Stimulated activated CD4-positive, alpha-beta T cell treated with anti-CD3 and anti-CD28 coated beads, Interleukin-12 subunit alpha, Interleukin-12 subunit beta, amount 100 ng/mL, for 48 hours (primary cell): ENCODE data around the gene IFI27L2.
"Not testable (repeated sequence)": the region's sequence is repeated elsewhere in the genome, so short reads cannot be mapped to it uniquely, and the experiment has no call there.

Experiments
- DNase-seq, 3 donors: peaks; one replicate each; pipeline ENCODE4 v3.0.0-alpha.2; 2020; ENCODE audit warnings: low read depth in 2 of 3, low spot score in 1 of 3

The IFI27L2 gene, protein sequence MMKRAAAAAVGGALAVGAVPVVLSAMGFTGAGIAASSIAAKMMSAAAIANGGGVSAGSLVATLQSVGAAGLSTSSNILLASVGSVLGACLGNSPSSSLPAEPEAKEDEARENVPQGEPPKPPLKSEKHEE

DNA sequence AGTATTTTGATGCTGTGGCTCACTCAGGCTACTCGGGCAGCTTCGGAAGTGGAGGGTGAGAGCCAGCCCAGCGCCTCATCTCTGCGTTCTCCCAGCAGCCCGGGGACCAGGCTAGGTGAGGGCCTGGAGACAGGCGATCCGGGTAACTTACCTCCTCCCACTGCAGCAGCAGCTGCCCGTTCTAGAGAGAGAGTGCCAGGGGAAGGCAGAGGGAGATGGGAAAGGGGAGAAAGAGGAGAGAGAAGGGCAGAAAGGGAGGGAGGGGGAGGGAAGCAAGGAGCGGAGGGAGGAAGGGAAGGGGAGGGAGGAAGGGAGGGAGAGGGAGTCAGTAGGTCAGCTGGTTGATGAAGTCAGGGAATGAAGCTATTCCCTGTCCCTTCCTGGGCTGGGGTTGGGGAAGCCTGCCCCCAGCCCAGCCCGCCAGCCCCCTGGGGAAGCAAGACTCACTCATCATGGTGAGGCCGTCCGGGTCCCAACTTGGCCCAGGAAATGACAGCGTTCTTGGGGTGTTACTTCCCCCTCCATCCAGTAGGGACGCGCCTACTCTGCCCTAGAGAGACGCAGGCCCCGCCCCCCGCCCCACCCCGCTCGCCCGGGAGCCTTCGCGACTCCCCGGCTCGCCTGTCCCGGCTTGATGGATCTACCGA lies at the start of gene IFI27L2:
Gene IFI27L2, minus strand, starts transcription at position 494 of the 647 bp plus-strand sequence. Its CDS starts 40 bp downstream, at position 454.
- peak; percentile 43 to 58 (median 49) for DNase-seq

DNA sequence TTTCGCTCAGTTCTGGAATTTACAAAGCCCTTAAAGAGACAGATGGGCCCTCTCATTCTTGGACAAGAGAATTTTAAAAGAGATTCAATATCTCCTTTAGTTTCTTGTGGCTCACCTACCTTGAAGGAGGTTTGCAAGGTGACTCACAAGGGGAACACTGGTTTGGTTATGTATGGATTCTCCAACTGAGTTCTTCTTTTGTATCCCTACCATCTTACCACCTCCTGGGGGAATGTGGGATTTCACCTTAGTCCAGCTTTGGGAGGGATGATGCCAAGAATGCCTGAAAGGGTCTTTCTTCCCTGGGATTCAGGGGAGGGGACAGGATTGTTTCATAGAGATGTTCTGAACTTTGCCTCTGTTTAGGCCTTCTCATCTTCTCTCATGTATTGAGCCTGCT lies 48.4 kb upstream of the IFI27L2 start:
- DNase-seq = no peak

DNA sequence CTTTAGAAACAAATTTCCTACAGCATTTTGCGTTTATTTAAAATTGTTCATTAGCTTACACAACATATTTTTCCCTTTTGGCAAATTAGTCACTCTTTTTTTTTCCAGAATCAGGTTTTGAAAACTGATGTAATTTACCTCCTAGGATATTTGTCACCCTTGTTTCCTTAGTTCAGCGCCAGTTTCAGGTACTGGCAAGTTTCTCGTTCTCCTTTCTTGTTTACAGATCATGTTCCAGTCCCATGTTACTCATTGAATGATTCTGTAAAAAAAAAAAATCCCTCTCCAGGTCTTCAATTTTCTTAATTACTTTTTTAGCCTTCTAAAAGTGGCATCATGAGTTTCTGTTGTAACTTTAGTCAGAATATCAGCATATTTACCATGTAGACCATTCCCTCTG lies 47.4 kb upstream of the IFI27L2 start:
- DNase-seq = no peak

DNA sequence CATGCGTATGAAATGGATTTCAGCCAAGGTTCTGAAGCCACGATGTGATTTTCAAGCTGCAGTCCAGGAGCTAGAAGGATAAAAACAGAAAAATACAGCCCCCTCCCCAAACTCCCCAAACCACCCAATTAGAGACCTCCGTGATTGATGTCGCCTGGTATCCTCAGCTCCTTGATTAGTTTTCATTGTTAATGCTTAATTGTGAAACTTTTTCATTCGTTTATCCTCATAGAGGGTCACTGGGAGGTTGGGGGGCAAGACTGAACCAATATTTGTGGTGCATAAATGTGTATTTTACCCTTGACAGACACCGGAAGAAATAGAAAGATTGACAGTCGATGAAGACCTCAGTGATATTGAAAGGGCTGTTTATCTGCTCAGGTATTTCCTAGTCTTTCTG lies 46.3 kb upstream of the IFI27L2 start:
- DNase-seq = no peak

DNA sequence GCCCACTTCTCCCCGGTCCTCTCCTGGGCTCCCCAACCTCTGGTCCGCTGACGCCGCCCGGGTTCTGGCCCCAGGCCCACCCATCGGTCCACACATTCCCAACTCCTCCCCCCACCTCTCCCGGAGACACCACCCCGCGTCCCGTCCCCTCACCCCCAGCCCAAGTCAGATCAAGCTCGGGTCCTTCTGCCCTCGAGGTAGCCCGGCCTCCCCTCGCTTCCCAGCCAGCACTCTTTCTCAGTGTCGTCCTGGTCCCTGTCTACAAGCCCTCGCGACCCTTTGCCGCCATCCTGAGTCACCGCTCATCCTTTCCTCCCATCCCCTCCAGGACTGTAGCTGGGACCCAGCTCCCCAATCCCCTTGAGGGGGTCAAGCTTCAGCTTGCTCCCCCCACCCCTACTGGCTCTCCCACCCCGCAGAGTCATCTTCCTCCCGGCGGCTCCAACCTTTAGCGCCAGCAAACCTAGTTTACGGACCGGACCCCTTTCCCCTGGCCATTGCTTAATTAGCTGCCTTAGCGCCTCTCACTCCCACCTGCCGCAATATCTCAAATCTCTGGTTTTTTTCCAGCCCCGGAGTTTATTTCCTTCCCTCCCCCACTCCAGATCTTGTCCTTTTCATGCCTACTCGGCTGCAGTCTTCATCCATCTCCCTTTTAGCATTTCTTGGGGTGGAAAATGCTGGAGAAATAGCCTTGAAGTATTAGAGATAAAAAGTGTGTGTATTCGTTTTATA lies 45.8 kb upstream of the IFI27L2 start:
- DNase-seq = no peak

DNA sequence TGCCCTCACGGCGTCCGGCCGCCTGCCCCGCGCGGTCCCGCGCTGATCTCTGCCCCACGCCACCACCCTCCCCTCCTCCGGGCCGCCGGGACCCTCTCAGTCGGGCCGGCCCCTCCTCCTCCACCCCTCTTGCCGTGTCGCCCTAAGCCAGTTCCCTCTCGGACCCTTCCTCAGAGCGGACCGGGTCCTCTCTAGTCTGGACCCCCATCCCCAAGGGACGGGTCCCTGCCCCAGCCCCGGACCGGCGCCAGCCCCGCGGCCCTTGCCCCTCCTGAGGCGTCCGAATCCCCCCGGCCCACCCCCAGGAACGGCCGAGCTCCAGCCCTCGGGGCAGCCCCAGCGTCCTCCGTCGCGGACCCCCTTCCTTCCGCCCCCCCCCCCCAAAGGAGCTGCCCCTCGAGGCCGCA lies 45.2 kb upstream of the IFI27L2 start:
- no peak for DNase-seq

DNA sequence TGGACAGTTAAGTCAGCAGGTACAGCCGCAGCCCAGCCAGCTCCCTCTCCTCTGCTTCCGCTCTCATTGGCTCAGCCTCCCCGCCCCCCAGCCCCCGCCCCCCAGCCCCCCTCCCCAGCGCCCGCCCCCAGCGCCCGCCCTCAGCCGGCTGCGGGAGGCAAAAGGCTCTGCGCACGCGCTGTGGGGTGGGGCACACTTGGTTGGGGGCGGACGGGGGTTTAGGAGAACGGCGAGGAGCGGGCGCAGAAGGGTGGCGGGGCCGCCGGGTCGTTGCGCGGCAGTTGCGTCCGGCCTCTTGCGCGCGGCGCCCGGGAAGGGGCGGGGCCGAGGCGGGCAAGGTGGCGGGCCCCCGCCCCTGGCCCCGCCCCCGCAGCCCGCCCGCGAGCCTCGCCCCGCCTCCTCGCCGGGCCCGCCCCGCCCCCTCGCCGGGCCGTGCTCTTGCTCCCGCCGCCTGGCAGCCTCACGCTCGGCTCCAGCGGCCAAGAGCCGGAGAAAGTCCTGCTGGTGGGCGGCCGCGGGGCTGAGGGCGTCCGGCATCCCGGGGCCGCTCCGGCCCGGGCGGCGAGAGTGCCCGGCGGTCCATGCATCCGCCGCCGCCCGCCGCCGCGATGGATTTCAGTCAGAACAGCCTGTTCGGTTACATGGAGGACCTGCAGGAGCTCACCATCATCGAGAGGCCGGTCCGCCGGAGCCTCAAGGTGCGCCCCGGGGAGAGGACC lies 44.6 kb upstream of the IFI27L2 start, which contains the start of gene PPP4R4:
Gene PPP4R4, plus strand, starts transcription at position 438 of the 719 bp plus-strand sequence. Its CDS starts 144 bp downstream, at position 582.
- DNase-seq = peak; percentile 71 to 84 (median 74)

DNA sequence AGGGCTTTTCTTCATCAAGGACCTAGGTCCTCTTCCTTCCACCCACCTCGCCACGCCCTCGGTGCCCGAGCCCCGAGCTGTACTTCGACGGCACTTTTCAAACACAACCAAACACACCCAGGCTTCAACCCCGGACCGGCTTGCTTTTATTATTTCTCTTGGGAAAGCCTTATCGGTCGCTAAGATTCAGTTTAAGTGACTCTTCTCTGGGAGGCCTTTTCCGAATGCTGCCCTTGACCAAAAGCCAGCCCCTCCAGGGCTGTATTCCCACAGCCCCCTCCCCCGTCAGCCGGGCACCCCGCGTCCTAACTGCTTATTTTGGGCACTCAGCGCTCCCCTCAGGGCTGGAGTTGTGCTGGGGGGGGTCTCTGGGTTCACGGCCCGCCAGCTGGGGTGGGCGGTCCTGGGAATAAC lies 44.1 kb upstream of the IFI27L2 start:
- no peak for DNase-seq

DNA sequence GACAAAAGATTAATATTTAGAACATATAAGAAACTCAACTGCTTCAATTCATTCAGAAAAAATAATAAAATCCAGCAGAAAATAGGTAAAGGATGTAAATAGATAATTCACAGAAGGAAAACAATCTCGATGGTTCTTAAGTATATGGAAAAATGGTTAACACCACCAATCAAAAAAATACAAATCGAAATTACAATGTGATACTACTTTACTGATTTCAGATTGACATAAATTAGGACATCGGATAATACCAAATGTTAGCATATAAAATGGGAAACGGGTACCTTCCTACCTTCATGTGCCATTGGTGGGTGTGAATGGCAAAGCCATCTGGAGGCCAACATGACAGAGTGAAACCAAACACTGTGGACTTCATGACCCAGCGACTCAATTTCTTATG lies 43.1 kb upstream of the IFI27L2 start:
- DNase-seq = no peak

DNA sequence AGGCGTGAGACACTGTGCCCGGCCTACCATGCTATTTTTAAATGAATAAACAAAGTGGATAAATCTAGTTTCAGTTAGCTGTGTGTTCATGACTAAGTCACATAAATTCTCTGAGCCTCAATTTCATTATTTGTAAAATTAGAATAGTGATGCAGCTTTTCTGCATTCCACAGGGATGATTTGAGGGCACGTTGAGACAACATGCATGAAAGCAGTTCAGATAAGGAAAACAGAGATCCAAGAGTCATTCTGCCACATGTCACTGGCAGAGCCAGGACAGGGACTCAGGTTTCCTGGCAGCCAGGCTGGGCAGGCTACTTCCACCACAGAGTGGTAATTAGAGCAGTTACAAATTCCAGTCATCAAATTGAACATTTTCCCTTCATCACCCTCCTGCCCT lies 41.8 kb upstream of the IFI27L2 start:
- no peak for DNase-seq

DNA sequence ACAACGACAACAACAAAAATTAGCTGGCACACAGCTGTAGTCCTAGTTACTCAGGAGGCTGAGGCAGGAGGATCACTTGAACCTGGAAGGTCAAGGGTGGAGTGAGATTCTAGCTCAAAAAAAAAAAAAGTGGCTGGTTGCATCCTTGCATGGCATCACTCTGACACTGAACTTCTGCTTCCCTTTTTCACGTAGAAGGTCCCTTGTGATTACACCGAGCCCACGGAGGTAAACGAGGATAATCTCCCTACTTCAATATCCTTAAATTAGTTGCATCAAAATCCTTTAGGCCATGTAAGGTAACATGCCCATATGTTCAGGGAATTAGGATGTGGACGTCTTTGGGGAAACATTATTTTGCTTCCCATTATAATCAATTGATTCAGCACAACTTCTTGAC lies 40.7 kb upstream of the IFI27L2 start:
- no peak for DNase-seq

DNA sequence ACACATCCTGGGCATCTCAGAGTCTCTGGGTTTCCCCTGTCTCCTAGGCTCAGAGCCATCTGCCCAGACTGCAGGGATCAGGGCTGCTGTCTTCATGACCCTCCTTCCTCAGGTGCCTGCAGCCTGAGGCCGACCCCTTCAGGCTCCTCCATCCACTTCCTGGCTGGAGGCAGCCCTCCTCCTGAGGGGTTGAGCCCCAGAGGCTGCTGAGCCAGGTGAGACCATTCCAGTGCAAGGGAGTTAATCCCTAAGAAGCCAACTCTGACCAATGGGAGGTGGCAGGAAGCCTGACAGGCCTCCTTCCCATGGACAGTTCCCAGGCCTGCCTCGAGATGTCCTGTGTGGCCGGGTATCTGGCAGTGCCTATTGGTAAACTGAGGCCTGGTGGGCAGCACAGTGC lies 36.3 kb upstream of the IFI27L2 start:
- no peak for DNase-seq

DNA sequence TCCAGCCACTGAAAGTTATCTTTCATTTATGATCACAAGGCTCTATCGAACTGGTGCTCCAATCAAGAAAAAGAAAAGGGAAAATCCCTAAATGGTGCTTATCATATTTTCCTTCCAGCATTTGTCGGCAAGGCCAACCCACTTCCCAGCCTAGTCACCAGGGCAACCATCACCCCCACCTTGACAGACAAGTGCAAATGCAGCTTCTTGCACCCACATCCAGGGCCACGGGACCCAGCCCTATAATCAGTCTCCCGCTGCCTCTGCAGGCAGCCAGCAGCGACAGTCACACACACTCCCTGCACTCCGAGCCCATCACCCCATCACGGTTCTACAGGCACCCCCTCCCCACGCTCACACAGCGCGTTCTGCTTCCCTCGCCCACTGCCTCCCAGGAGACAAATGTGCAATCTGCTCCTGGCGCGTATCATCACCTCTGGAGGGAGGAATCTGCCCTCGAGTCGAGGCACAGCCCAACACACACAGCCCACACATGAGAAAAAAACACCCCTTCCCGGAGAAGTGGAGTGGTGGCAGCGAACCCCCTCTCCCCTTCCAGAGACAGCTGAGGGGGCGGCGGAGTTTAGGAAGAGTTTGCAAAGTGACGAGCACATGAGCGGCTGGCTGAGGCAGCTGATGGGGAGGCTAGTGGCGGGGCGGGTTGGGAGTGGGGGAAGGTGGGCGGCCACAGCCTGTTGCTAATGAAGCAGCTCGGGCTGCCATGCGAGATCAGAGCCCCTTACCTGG lies 35.5 kb upstream of the IFI27L2 start:
- peak in 1 of 3 donors; percentile 55 for DNase-seq

DNA sequence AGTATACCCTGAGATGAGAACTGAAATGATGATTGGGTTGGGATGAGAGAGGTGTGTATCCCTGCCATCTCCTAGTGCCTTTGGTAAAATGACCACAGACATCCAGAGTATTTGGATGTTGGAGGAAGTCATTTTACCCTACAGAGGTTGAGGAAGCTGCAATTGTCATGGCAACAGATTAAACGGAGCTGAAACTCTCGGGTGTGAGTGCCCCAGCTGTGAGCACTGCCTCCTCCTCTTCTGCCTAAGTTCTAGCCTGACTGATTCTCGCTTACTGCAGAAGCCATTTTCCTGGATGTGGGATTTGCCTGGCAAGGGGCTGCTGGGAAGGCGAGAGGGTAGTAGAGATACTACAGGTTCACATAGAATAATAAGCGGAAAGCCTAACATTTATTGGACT lies 34.4 kb upstream of the IFI27L2 start:
- no peak for DNase-seq

DNA sequence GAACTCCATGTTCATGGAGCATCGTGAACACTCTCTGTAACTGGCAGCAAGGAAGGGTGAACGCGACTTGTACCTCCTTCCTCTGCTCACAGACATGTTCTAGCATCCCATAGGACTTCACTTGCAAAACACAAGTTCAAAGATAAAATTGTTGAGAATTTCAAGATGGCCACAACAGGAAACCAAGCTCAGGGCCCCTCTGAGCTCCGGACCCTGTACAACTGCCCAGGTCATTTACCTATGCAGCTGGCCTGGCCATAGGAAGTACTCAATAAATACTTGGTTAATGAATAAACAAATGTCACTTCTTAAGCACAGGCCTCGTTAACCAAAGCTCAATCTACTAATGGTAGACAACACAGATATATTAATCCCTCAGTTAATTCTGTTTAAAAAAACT lies 33.1 kb upstream of the IFI27L2 start:
- no peak for DNase-seq

DNA sequence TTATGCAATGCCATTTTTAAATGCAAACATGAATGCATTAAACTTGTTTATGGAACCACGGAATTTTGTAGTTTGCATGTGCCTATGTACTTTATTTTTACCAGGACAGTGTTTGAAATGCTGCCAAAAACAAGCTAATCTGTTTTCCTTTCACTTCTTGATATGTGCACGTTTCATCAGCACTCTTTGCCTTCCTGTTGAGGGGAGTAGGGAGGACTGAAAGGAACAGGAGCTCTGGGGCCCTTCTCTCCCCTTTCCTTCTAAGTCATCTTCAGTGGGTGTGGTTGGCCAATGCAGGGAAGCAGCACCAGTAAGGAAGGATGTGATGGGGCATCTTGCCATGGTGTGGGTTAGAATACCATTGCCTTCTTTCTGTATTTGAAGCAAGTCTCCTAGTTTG lies 32.6 kb upstream of the IFI27L2 start:
- DNase-seq = no peak

DNA sequence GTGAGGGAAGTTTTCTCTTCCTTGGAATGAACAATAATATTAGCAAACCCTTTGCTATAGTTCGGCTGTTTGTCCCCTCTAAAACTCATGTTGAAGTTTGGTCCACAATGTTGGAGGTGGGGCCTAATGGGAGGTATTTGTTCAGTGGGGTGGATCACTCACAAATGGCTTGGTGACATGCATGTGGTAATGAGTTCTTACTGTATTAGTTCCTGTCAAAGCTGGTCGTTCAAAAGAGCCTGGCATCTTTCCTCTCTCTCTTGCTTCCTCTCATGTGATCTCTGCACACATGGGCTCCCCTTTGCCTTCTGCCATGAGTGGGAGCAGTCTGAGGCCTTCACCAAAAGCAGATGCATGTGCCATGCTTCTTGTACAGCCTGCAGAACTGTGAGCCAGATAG lies 31.7 kb upstream of the IFI27L2 start:
- DNase-seq = no peak

DNA sequence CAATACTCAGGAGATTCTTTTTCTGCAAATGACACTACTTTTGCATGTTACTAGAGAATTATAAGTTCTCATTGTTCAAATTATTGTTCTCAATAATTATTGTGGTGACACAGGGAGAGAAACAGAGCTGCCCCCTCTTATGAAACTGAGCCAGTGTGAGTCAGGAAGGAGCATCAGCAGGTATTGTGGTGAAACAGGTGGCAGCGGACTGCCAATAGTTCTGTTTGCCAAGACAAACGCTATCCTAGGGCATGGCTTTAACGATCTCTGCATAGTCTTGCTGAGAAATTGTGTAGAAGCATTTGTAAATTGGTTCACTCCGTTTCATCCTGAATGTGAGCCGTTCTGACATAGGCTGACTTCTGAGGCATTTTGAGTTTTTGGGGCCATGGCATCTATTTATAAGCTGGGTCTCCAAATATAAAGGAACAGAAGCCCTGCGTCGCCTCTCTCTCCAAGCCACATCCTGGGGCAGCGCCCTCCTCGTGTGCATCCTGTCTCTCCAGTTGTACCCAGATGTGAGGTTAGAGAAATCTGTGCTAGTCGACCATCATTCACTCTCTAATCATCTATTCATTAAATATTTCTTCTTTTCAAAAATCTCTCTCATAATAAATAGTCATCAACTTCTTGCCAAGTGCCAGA lies 29.0 kb upstream of the IFI27L2 start:
- no peak for DNase-seq

DNA sequence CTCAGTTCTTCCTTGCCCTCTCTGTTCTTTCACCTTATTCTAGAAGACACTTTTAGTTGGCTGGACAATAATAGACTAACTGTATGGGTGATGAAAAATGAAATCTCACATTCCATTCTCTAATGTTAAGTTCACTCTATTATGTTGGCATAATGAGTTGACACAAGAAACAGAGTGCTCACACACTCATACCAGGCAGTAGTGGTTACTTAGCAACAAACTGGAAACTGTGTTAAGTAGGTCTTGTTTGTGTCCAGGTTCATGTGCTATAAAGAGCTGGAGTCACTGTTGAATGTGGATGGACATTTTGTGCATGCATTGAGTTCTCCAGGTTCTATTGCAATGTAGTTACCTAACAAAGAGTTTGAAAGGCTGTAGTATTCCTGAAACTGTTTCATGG lies 27.8 kb upstream of the IFI27L2 start:
- DNase-seq = no peak

DNA sequence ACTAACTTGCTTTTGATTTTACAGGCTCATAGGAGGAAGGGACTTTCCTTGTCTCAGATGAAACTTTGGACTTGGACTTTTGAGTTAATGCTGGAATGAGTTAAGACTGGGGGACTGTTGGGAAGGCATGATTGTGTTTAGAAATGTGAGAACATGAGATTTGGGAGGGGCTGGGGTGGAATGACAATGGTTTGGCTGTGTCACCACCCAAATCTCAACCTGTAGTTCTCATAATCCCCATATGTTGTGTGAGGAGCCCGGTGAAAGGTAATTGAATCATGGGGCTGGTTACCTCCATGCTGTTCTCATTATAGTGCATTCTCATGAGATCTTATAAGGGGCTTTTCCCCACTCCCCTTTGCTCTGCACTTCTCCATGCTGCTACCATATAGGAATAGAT lies 26.7 kb upstream of the IFI27L2 start:
- DNase-seq = not testable (repeated sequence)
